Embryonic facial prominence (tissue), 1 donor: ENCODE data around the gene PIM3.

Experiments
- DNase-seq: peaks from one replicate; pipeline ENCODE4 v3.0.0-alpha.2; 2016; ENCODE audit errors: extremely low spot score

Gene PIM3

DNA sequence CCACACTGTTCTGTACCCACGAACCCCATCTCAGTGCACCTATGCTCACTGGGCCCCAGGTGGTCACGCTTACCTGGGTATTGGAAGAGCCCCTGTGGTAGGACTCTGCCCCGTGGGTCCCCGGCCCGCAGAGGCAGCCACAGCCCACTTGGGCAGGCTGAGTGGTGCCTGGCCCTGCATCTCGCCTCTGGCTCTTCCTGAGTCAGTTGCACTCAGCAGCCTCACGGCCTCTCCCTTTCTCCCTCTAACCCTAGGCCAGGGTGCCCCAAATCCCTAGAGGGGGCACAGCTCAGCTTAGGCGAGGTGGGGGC, 32.4 kb upstream of the PIM3 start:
- no peak for DNase-seq

DNA sequence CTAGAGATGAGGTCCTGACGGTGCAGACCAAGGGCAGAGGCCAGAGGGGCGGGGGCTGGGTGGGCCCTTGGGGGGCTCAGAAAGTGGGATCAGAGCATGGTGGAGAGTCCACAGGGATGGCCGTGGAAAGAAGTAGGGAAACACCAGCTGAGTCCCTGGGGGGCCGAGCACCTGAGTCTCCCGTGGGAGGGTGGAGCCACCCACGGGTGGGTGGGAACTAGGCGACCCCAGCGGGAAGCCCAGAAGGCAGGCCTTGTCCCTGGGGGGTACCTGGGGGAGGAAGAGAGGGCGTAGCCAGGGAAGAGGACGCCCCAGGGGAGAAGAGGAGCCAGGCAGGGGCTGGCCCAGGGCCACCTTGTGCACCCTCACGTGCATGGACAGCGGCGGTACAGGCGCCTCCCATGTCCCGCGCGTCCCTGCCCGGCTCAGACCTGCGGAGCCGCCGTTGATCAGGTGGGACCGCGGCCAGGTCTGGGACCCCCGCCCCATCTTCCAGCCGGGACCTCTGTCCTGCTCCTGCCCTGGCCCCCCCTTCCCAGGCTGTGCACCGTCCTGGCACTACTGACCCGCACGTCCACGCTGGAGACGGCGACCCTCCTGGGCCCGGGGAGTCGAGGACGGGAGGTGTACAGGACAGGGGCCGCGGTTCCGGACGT, 31.9 kb upstream of the PIM3 start:
- no peak for DNase-seq

DNA sequence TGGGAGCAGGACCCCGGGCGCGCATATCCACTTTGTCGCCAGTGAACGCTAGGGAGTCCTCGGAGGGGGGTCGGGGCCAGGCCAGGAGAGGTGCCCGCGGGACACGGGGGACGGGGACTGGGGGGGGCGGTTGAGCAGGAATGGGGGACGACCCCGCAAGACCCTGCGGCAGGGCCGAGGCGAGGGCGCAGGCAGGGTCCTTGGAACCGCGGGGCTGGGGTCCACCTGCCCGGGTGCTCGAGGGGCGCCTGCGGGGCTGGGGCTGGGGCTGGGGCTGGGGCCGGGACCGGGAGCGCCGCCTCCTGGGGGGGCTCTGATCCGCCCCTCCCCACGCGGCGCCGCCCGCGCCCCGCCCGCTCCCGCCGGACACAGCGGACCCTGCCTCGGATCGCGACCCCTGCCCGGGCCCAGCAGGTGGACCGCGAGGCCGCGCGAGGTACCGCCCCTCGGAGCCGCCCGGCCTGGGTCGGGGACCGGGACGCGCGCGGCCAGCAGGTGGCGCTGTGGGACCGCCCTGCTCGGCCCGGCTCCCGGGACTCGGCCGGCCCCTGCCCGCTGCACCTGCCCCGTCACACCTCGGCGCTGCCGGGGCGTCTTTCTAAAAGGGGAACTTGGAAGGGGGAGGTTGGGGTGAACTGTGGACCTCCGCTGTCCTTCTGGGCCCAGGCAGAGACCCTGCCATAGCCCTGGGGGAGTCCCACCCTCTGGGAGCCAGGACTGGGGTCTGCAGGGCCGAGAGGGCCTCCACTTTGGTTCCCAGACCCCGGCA, 31.2 kb upstream of the PIM3 start:
- no peak for DNase-seq

DNA sequence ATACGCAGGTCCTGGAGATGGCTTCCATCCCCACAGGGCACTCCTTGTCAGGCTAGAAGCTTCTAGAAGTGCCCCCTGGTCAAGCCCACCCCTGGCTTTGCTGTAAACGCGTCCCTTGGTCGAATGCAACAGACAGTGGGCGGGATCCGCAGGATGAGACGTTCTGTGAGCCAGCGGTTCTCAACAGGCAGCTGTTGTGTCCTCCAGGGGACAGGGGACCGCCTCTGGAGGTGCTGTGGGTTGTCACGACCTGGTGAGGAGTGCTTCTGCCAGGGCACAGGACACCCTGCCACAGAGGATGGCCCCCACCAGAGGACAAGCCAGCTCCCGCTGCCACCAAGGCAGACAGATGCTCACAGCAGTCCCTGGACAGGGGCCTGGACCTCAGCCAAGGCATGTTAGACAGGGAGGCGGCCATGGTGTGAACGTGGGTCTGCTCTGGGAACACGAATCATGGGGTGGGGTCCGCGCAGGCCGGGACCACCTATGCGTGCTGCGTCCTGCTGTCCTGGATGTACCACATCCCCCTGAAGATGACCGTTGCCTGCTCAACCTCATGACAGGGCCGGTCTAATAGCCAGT, 30.5 kb upstream of the PIM3 start:
- DNase-seq = no peak

DNA sequence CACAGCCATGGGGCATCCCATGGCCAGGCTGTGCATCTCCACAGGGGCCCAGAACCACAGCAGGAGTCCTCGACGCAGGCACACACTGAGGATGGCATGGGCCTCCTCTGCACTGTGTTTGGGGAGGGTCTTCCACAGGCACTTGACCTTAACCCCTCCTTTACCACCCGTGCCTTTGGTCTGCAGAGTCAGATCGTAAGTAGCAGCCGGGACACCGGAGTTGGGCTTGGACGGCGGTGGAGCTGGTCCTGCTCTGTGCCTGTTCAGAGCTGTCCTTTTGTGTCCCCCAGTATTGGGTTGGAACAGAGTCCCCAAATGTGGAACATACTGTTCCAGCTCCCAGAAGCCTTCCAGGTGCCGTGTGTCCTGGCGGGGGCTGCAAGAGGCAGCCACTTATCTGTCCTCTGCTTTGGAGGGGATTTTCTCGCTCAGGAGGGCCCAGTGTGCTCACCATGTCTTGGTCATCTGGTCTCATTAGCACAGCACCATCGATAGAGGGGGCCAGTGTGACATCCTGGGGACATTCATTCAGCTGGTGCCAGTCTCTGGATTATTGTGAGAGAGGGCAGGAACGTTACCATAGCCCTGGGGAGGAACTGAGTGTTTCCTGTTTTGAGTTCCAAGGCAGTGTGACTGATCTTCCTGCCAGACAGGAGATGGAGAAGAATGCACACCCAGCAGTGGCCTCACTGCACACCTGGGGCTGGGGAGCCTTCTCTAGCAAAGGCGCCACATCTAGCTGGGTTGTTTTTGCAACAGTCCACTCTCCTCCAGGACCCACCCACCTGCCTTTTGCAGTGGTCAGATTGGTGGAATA, 29.8 kb upstream of the PIM3 start:
- no peak for DNase-seq

DNA sequence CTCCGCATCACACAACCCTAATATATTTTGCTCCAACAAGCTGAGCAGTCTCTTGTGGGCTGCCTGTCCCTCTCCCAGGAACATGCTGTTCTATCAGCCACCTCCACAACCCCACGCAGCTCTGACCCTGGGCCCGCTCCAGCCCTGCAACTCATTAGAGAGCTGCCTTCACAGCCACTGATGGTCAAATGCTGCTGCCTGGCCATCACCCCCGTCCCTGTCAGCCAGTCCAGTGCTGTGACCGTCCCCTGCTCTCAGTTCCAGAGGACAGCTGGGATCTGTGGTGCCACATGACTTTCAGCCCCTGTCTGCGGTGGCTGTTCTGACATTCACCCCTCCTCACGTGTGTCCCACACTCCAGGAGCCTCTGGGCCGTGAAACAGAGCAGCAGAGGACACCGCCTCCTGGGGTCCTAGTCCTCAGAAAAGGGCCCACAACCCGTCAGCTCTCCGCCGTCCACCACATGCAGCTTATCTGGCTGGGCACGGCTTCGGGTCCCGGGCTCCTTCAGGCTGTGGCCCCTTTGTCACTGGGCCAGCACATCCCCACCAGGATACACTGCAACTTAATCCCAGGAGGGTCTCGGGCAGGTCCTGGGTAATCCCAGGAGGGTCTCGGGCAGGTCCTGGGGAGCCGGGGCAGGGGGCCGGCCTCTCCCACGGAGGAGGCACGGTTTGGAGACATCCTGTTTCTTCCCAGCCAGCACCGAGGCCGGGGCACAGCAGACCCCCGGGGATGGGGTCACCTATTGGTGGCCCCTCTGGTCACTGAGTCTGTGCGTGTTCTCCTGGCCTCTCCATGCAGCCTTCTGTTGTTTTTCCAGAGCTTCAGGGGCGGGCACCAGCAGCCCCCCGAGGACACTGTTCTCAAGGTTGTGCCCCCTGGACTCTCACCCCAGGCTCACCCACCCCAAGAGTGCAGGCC, 27.1 kb upstream of the PIM3 start:
- no peak for DNase-seq

DNA sequence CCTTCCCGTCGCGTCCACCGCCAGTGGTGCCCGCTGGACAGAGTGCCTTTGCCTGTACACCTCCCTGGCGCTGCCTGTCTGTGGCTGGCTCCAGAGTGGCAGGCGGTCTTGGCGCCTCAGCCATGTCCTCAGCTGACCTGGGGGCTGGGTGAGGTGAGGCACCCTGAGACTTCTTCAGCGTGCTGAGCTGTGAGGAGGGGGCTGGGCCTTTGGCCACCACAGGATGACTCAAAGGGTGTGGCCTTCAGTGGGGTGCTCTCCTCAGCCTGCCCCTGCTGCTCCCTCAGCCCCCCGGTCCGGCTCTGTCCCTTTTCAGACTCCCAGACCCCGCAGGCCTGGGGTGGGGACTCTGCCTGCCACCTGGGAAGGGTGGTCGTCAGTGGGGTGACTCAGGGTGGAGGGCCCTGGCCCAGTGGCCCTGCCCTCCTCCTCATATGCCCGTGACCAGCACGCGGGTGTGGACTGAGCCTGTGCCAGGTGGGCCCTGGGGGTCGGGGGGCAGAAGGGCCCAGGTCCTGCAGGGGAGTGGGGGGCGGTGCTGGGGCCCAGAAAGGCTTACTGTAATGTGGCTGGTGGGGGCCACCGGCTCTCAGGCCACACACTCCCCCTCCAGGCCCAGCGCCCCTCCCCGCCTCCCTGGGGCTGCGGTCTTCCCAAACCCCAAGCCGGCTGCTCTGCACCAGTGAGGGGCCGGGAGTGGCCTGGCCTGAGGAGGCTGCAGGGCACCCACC, 26.2 kb upstream of the PIM3 start:
- DNase-seq = no peak

DNA sequence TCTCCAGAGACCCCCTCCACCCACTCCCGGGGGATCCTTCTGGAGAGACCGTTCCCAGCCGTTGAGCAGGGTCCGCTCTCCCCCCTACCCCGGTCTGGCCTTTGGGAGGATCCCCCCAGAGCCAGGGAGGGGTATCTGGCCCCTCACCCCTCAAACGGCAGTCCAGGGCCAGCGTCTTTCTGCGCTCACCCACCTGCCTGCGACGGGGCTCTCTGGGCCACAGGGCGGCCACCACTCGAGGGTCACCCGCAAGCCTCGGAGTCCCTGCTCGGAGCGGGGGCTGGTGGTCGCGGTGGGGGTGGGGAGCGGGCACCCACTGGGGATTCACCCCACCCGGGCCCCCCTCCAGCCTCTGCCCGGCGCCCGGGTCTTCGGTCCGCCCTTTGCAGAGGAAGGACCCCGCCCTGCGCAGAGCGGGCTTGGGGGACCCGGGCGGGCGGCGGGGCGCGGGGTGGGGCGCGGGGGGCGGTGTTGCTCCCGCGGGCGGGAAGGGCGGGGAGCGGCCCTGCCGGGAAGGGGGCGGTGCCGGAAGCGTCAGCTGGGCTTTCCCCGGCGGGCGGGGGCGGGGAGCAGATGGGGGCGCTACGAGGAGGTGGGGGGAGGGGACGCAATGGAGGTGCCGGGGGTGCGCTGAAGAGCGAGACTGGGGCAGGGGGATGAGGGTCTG, 25.5 kb upstream of the PIM3 start:
- no peak for DNase-seq

DNA sequence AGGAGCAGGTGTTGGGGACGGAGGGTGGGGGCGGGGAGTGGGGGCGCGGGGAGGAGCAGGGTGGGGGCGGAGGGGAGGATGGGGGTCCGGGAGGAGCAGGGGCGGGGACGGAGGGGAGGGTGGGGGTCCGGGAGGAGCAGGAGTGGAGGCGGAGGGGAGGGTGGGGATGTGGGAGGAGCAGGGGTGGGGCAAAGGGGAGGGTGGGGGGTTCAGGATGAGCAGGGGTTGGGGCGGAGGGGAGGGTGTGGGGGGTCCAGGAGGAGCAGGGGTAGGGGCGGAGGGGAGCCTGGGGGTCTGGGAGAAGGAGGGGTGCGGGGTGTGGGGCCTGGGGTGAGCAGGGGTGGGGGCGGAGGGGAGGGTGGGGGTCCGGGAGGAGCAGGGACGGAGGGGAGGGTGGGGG, 25.0 kb upstream of the PIM3 start:
- DNase-seq = no peak

DNA sequence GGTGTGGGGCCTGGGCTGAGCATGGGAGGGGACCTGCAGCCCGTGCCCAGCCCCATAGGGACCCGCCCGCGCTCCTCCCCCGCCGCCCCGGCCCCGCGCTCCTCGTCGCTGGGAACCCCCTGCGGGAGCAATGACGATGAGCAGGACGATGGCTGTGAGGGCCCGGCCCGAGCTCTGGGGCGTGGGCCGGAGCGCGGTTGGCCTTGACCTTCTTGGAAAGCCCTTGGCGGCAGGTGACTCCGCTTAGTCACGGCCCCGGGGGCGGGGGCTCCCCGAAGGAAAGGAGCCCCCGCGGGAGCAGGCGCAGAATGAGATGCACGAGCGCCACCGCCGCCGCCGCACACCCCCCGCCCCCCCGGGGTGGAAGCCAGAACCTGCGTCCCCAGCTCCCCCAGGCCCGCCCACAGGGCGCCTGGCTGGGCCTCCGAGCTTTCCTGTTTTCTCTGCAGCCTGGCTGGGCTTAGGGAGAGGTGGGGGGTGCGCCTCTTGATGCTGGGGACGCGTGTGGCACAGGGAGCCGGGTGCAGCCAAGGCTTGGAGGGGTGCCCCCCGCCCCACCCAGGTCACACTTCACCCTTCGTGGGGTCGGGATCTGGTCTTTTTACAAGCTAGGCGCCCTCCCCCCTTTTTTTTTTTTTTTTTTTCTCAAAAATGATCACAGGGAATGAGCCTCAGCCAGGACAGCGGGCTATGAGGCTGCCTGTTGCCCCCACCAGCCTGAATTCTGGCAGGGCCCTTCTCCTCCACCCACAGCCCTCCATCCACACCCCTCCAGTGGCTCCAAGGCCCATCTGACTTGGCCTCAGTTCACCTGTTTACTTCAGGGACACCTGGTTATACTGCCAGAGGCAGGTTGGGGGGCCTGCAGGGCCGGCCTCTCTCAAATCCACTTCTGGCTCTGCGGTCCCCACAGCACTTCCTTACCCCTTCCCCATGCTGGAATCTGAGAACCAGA, 24.3 kb upstream of the PIM3 start:
- no peak for DNase-seq

DNA sequence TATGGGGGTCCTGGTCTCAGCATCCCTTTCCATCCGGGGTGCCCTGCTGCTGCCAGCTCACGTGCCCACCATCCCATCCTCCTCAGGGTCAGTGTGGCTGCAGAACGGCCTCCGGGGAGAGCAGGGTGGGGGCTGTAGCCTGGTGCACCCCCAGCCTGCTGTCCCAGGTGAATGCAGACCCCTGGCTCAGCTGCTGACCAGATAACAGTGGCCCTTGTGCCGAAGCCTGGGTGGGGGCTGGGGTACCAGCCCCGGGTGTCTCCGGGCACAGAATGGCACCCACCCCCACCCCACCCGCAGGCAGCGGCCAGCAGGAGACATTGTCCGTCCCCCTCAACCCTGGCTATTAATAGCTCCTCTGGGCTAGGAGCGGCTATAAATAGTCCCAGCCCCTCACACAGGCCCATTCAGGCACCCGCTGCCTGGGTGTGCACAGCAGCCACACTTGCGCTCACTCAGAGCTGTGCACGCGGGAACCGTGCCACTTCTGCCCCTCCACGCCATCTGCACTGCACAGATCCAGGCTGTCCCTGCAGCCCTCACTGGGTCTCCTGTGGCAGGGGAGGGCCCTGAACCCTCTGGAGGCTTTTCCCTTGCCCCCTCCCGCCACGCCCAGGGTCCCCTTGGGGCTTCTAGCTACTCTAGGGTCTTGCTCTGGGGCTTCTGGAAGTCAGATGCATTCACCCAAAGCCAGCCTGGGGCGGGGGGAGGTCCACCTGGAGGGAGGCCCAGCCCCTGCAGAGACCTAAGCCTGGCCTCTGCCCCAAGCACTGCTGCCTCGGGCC, 23.4 kb upstream of the PIM3 start:
- DNase-seq = no peak

DNA sequence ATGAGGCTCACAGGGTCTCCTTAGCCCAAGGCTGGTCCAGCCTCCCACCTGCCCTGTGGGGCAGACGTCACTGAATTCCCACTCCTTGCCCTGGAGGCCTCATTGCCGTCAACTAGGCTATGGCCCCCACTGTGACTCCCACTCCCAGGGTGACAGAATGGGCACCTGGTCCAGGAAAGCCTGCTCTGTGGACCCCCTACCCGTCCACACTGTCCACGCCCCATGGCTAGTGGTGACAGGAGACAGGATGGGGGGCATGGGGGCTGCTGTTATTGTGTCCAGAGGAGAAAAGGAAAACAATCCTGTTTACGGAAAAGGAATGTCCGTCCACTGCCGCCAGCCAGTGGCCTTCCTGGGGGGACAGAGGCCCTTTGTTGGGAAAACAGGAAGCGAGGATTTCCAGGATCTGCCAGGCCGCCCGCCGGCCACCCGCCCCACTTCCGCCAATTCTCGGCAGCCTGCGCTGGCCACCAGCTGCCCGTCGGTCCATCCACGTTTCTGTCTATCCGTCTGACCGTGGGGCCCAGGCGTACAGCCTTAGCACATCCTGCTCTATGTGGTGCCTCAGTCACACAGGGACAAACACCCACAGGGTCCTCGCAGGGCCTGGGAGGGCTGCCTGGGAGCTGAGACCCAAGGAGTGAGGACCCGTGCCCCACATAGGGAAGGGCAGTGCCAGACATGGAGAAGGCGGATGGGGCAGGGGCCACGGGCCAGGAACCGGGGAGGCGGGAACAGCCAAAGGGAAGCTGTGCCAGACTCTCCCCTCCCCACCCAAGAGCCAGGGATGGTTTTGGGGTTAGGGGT, 22.6 kb upstream of the PIM3 start:
- DNase-seq = no peak

DNA sequence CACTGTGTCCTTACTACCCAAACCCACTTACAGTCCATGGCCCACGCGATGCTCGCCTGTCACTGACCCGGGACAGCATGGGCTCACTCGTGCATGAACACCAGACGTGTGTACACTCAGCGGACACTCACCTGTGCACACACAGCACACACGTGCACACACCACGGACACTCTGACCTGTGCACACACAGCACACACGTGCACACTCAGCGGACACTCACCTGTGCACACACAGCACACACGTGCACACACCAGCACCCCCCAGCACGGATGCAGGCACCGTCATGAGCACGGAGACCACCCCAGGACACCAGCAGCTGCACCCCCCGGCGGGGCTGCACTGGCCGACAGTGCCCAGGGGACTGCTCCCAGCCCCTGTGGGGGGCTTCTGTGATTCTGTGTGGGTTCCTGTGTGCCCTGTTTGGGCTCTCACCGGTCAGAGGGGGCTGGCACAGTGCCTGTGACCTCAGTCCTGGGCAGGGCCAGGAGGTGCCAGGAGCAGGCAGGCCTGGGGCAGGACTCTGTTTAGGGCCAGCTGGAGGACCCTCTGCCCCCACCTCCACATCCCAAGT, 21.9 kb upstream of the PIM3 start:
- no peak for DNase-seq

DNA sequence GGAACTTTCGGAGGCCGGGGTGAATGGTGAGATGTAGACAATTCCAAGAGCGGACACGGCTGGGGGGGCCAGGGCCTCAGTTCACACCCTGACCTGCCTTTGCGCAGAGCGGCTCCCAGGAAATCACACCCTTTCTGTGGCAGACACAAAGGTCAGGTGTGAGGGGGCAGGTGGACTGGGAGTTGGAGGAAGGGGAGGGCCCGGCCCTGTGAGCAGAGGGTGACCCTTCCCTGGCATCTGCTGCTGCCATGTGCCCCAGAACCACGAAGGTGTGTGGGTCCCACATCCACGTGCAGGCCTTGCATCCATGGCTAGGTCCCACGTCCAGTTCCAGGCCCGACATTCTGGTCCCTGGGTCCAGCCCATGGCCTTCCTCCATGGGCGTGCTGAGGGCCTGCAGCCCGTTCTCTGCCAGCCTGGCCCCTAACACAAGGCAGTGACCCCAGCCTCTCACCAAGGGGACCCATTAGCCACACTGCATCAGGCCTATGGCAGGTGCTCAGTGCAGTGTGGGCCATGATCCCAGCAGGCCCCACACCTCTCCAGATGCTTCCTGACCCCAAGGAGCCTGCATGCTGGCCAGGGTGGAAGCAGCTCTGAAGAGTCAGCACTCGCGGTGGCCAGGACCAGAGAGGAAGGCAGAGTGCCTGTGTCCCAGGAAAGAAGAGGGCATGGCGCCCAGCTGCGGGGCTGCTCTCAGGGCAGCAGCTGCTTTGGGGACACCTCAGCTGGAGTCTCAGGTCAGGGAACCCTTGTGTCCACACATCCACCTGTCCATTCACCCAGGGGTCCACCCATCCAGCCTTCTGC, 18.9 kb upstream of the PIM3 start:
- DNase-seq = no peak

DNA sequence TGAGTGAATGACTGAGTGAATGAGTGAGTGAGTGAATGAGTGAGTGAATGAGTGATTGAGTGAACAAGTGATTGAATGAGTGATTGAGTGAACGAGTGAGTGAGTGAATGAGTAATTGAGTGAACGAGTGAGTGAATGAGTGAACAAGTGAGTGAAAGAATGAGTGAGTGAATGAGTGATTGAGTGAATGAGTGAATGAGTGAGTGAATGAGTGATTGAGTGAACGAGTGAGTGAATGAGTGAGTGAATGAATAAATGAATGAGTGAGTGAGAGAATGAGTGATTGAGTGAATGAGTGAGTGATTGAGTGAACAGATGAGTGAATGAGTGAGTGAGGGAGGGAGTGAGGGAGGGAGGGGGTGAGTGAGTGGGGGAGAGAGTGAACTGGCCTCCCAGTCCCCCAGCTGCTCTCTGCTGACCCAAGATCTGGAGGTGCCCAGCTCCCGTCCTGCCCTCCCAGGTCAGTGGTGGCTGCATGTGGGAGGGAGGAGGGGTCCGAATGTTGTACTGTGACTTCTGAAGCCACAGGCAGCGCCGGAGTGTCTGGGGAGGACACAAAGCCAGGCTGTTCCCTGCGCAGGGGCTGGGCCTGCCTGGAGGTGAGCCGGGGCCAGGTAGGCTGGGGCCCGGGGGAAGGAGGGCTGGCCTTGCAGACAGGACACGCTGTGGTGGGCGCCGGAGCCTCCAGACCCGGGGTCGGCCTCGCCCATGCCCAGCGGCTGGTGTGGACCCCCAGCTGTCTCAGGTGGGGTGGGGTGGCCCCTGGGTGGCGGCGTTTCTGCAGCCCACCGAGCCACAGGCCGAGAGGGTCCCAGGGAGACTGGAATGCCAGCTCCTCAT, 17.8 kb upstream of the PIM3 start:
- no peak for DNase-seq
